ENCODE results near the gene GNAL. TPM values are rescaled to one million over a fixed set of nuclear protein-coding genes. Genes with fewer than 3 reads are reported as not detected.
A peak's percentile ranks its signal among the peaks of the same experiment; 100 is the strongest.

The GNAL gene
- total RNA-seq, 1 experiment from 2014 or later: 24.0 TPM

DNA sequence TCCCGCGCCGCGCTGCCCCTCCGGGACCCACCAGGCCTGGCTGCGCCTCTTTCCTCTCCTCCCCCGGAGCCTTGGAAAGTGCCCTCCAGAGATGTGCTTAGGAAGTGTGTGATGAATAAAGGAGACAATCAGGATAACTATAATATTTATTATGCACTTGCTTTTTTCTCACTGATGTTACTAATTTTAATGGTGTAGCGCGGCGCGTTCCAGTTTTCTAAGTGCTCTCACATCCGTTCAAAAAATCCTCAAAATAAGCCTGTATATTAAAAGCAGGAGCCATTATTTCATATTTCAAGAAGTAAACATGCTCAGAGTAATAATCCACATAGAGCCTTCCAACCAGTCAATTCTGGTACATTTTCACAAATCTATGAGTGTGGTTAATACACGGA lies 220.0 kb downstream of the GNAL start:
- Histone ChIP-seq H3K4me2 (ENCODE audit: insufficient read depth, insufficient read length, low read length) (peak overlapping the region; percentile 43), H2AK5ac (ENCODE audit: insufficient read length, low read length) (no peak overlapping the region), H2BK12ac (ENCODE audit: insufficient read length, low read depth, low read length) (no peak overlapping the region), H4K5ac (ENCODE audit: insufficient read length, low read depth, low read length) (no peak overlapping the region), H4K8ac (replicated peaks; ENCODE audit: insufficient read length, low read depth, low read length) (no peak overlapping the region), H3T11ph (ENCODE audit: low read length) (no peak overlapping the region), H3K23me2 (ENCODE audit: insufficient read length, low read depth, low read length, poor library complexity, severe bottlenecking) (peaks cover 4% of the 10 kb centered on the region), H2AFZ (ENCODE audit: low read length) (no peak overlapping the region), H3K4me1 (ENCODE audit: insufficient read depth, low read length) (peaks cover 4% of the 10 kb centered on the region), H2BK5ac (ENCODE audit: insufficient read length, low read length) (no peak overlapping the region), H4K20me1 (ENCODE audit: control insufficient read depth, insufficient read depth, insufficient read length) (no peaks in the 10 kb centered on the region), H2BK20ac (ENCODE audit: low read depth, low read length, poor library complexity, severe bottlenecking) (no peak overlapping the region), H2BK15ac (ENCODE audit: low read depth, low read length) (no peak overlapping the region), H3K56ac (ENCODE audit: insufficient read length, low read depth, low read length) (no peak overlapping the region), H3K79me2 (ENCODE audit: insufficient read depth, low read length) (no peaks in the 10 kb centered on the region), H4K91ac (ENCODE audit: insufficient read length, low read depth, low read length) (no peak overlapping the region), H3K27me3 (ENCODE audit: insufficient read depth, low read length) (no peaks in the 10 kb centered on the region), H3K9ac (ENCODE audit: extremely low read depth, insufficient read length, low read length) (no peak overlapping the region), H3K9me3 (ENCODE audit: control insufficient read depth, low read depth, low read length) (no peaks in the 10 kb centered on the region), H3K18ac (ENCODE audit: insufficient read length, low read depth, low read length) (no peak overlapping the region), H2BK120ac (ENCODE audit: low read depth, low read length, poor library complexity, severe bottlenecking) (no peak overlapping the region), H3K4ac (ENCODE audit: low read depth, low read length) (no peak overlapping the region), H3K79me1 (ENCODE audit: insufficient read depth, low read depth, low read length, poor library complexity, severe bottlenecking) (no peaks in the 10 kb centered on the region), H3K27ac (ENCODE audit: insufficient read length, low read depth, low read length) (no peak overlapping the region), H3K14ac (ENCODE audit: insufficient read depth, low read length) (no peak overlapping the region), H3K23ac (ENCODE audit: insufficient read length, low read depth, low read length) (no peak overlapping the region)
- Mint-ChIP-seq H3K27me3 (ENCODE audit: low read depth) (no peaks in the 10 kb centered on the region; the same call in 1 of the 2 replicates), H3K36me3 (ENCODE audit: insufficient read depth in 1 of 3, low read depth in 3 of 3) (no peaks in the 10 kb centered on the region; a peak in 1 of 7 replicates), H3K4me1 (peaks cover 24 to 29% of the 10 kb centered on the region in 2 experiments), H3K9me3 (no peaks in the 10 kb centered on the region), H3K27ac (no peak overlapping the region; a peak in 1 of 7 replicates), H3K4me3 (peak overlapping the region; percentile 71 to 80)
- DNase-seq: no peak
- no CpG with 5 or more reads among the region's 13 CpGs for WGBS (ENCODE audit: extremely low coverage, insufficient read length, low lambda C conversion rate)
- TF ChIP-seq, protein P1, sequence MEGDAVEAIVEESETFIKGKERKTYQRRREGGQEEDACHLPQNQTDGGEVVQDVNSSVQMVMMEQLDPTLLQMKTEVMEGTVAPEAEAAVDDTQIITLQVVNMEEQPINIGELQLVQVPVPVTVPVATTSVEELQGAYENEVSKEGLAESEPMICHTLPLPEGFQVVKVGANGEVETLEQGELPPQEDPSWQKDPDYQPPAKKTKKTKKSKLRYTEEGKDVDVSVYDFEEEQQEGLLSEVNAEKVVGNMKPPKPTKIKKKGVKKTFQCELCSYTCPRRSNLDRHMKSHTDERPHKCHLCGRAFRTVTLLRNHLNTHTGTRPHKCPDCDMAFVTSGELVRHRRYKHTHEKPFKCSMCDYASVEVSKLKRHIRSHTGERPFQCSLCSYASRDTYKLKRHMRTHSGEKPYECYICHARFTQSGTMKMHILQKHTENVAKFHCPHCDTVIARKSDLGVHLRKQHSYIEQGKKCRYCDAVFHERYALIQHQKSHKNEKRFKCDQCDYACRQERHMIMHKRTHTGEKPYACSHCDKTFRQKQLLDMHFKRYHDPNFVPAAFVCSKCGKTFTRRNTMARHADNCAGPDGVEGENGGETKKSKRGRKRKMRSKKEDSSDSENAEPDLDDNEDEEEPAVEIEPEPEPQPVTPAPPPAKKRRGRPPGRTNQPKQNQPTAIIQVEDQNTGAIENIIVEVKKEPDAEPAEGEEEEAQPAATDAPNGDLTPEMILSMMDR (conservative IDR thresholded peaks at IDR 0.05): no peak
